WTC11 (cell line): Measurements from ENCODE around the gene TPBGL.
"Not testable (repeated sequence)": the region's sequence is repeated elsewhere in the genome, so short reads cannot be mapped to it uniquely, and the experiment has no call there.

Source experiments
- ATF2 ChIP-seq: sonication (generic); formaldehyde crosslinking; IDR thresholded peaks from 2 replicates; pipeline ENCODE4 v1.8.1; 2022; ENCODE audit warnings: low read depth, missing genetic modification reagents, borderline replicate concordance
- ATF6 ChIP-seq: sonication (generic); formaldehyde crosslinking; IDR thresholded peaks from 2 replicates; pipeline ENCODE4 v1.8.1; 2023; ENCODE audit warnings: mild to moderate bottlenecking, missing genetic modification reagents
- CBFB ChIP-seq: sonication (generic); formaldehyde crosslinking; IDR thresholded peaks from 2 replicates; pipeline ENCODE4 v1.8.1; 2022; ENCODE audit warnings: mild to moderate bottlenecking, low read depth, missing genetic modification reagents
- CTCF ChIP-seq: fragments of 200-600 bp; IDR thresholded peaks from 2 replicates; pipeline ENCODE4 v1.8.0; 2022; ENCODE audit warnings: antibody characterized with exemption
- HMGXB4 ChIP-seq: sonication (generic); formaldehyde crosslinking; IDR thresholded peaks from 2 replicates; pipeline ENCODE4 v1.8.1; 2023; ENCODE audit warnings: mild to moderate bottlenecking, moderate library complexity, missing genetic modification reagents
- MXD4 ChIP-seq: fragments of 250-450 bp; sonication (Bioruptor Pico); IDR thresholded peaks from 2 replicates; pipeline ENCODE4 v1.8.0; 2021; ENCODE audit warnings: mild to moderate bottlenecking, moderate library complexity, borderline replicate concordance
- NR1H2 ChIP-seq: sonication (generic); formaldehyde crosslinking; IDR thresholded peaks from 2 replicates; pipeline ENCODE4 v1.9.0; 2021; ENCODE audit warnings: mild to moderate bottlenecking, moderate library complexity, missing genetic modification reagents
- PRDM15 ChIP-seq: sonication (generic); formaldehyde crosslinking; IDR thresholded peaks from 2 replicates; pipeline ENCODE4 v1.8.0; 2022; ENCODE audit warnings: missing genetic modification reagents
- TCF7 ChIP-seq: sonication (generic); formaldehyde crosslinking; IDR thresholded peaks from 2 replicates; pipeline ENCODE4 v1.8.0; 2022; ENCODE audit warnings: mild to moderate bottlenecking, low read depth, missing genetic modification reagents, moderate library complexity
- USF2 ChIP-seq: sonication (generic); formaldehyde crosslinking; IDR thresholded peaks from 2 replicates; pipeline ENCODE4 v1.8.1; 2023; ENCODE audit warnings: mild to moderate bottlenecking, missing genetic modification reagents, moderate library complexity

- TF ChIP-seq CTCF; NR1H2 (CRISPR knock-in tag); PRDM15 (CRISPR knock-in tag); TCF7 (CRISPR knock-in tag); CBFB (CRISPR knock-in tag); ATF2; HMGXB4 (CRISPR knock-in tag); USF2 (CRISPR knock-in tag); MXD4; ATF6 (CRISPR knock-in tag): not testable (repeated sequence)
Measured at GRCh38 chr11:75274716-75275115, 34.1 kb downstream of the TPBGL start.
